K562 (cell line): ENCODE data around the gene NFIC. TPM values are rescaled to one million over a fixed set of nuclear protein-coding genes. Genes with fewer than 3 reads are reported as not detected.
A peak's percentile ranks its signal among the peaks of the same experiment; 100 is the strongest.

Experiments used
- BDP1 ChIP-seq: IDR thresholded peaks from 3 replicates; pipeline ENCODE4 v1.6.1; 2011; ENCODE audit not compliant: insufficient read length, insufficient read depth
- GATA2 ChIP-seq: sonication (generic); formaldehyde crosslinking; IDR thresholded peaks from 2 replicates; pipeline ENCODE4 v1.4.0; 2020; ENCODE audit warnings: mild to moderate bottlenecking, missing genetic modification reagents
- JUN ChIP-seq, 2 experiments: sonication (generic) in 1 of 2; formaldehyde crosslinking in 1 of 2; IDR thresholded peaks; 2 replicates each; pipeline versions ENCODE4 v1.6.1 to v1.8.0; 2012 to 2022; ENCODE audit warnings: borderline replicate concordance in 2 of 2, mild to moderate bottlenecking in 2 of 2, improper control_type of control experiment in 1 of 2, low read depth in 1 of 2, low read length in 1 of 2, missing genetic modification reagents in 1 of 2
- TOE1 ChIP-seq, 2 experiments: fragments of 450-650 bp in 1 of 2; sonication (generic) in 1 of 2; formaldehyde crosslinking in 1 of 2; IDR thresholded peaks; 2 replicates each; pipeline versions ENCODE4 v1.7.1 to v1.8.0; 2016 to 2022; ENCODE audit warnings: borderline replicate concordance in 2 of 2, mild to moderate bottlenecking in 2 of 2, antibody characterized with exemption in 1 of 2, inconsistent platforms in 1 of 2, low read depth in 1 of 2, missing genetic modification reagents in 1 of 2, moderate library complexity in 1 of 2
- TRIM24 ChIP-seq, 2 experiments: fragments of 450-650 bp; IDR thresholded peaks; 2 replicates each; pipeline ENCODE4 v1.6.1; 2016
- ZFP36 ChIP-seq: fragments of 150-350 bp; IDR thresholded peaks from 2 replicates; pipeline ENCODE4 v1.6.1; 2018; ENCODE audit warnings: low read length, low read depth; ENCODE audit not compliant: partially characterized antibody
- ZNF121 ChIP-seq: sonication (generic); formaldehyde crosslinking; conservative IDR thresholded peaks from 2 replicates; pipeline ENCODE4 v1.8.0; 2022; ENCODE audit warnings: missing genetic modification reagents
- ZNF175 ChIP-seq: fragments of 200-800 bp; sonication (Bioruptor generic); IDR thresholded peaks from 2 replicates; pipeline ENCODE4 v1.6.1; 2016; ENCODE audit warnings: low read depth, mild to moderate bottlenecking, missing genetic modification characterization, missing compliant biosample characterization
- ZNF75A ChIP-seq: fragments of 450-650 bp; formaldehyde crosslinking; IDR thresholded peaks from 2 replicates; pipeline ENCODE4 v1.4.0; 2020; ENCODE audit warnings: mild to moderate bottlenecking
- polyA plus RNA-seq, 8 experiments: library from polyadenylated mRNA; depleted of rRNA in 4 of 8; stranded (reverse) in 5 of 8; unstranded in 3 of 8; fragments of >200 nt; fragmentation: Nextera tagmentation in 2 of 8; fragmentation: Illumina TruSeq in 1 of 8; extraction: Ambion mirVana in 2 of 8; extraction: Trizol in 1 of 8; gene quantifications; 2 replicates each; pipeline versions ENCODE4 v1.2.1 to v1.2.3, GENCODE V29; 2011 to 2014; ENCODE audit warnings: inconsistent platforms in 1 of 8, missing spikeins in 1 of 8
- total RNA-seq, 7 experiments: library from RNA; depleted of rRNA in 6 of 7; stranded (reverse); fragments of >200 nt in 6 of 7; fragmentation: Illumina TruSeq in 2 of 7; extraction: Trizol in 2 of 7; gene quantifications; 2 replicates each; pipeline versions ENCODE4 v1.2.1 to v1.2.3, GENCODE V29; 2011 to 2021; ENCODE audit warnings: low replicate concordance in 1 of 7
- TF ChIP-seq, protein P1 (sequence below): sonication (generic); formaldehyde crosslinking; IDR thresholded peaks from 2 replicates; pipeline ENCODE4 v1.8.1; 2023; ENCODE audit warnings: mild to moderate bottlenecking, missing genetic modification reagents
- TF ChIP-seq, protein P2 (sequence below): fragments of 250-450 bp; sonication (Bioruptor Pico); IDR thresholded peaks from 2 replicates; pipeline ENCODE4 v1.4.0; 2020; ENCODE audit warnings: mild to moderate bottlenecking, moderate library complexity
- TF ChIP-seq, protein P3 (sequence below): fragments of 450-650 bp; IDR thresholded peaks from 2 replicates; pipeline ENCODE4 v1.7.0; 2016; ENCODE audit warnings: borderline replicate concordance
- TF ChIP-seq, protein P4 (sequence below): fragments of 450-650 bp; formaldehyde crosslinking; IDR thresholded peaks from 2 replicates; pipeline ENCODE4 v1.4.0; 2020; ENCODE audit warnings: mild to moderate bottlenecking, mixed read lengths
- TF ChIP-seq, protein P5 (sequence below): fragments of 450-650 bp; formaldehyde crosslinking; conservative IDR thresholded peaks from 2 replicates; pipeline ENCODE4 v1.4.0; 2022; ENCODE audit warnings: mild to moderate bottlenecking, missing genetic modification characterization
- TF ChIP-seq, protein P6 (sequence below): fragments of 450-650 bp; IDR thresholded peaks from 2 replicates; pipeline ENCODE4 v1.6.1; 2016

NFIC gene
- total and polyA plus RNA-seq, 9 of the 15 experiments (the other 6 are each of a cell fraction or from before 2014, with no cell fraction given): 0.71 to 62.1 (median 6.9) TPM

DNA sequence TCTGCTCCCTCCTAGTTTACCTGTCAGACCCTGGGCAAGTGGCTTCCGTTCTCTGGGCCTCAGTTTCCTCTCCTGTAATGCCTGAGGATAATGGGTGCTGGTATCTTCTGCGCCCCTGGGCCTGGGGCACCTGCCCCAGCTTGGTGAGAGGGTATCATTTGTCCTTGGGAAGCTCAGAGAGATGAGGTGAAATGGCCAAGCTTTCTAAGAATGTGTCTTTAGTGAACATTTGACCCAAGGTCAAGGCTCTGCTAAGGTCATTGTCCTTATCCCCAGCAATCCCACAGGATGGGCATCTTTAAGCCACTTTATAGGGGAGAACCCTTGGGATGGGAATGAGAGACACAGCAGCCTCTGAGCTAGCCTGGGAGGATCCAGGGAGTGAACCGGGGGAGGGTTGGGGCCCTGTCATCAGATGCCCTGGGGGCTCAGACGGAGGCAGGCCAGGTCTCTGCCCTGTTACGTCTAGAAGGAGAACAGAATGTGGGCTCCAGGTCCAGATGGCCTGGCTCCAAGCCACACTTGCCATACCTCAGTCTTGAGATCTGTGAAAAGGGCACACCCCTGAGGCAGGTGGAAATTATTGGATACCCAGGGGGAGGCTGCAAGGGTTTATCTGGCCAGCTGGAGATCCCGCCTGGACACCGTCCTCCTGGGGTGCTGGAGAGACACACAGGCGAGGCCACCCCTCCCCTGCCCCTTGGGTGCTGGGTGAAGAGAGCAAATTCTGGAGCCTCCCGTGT is 1.1 kb upstream of the NFIC start (continued):
- TF ChIP-seq, protein P1, sequence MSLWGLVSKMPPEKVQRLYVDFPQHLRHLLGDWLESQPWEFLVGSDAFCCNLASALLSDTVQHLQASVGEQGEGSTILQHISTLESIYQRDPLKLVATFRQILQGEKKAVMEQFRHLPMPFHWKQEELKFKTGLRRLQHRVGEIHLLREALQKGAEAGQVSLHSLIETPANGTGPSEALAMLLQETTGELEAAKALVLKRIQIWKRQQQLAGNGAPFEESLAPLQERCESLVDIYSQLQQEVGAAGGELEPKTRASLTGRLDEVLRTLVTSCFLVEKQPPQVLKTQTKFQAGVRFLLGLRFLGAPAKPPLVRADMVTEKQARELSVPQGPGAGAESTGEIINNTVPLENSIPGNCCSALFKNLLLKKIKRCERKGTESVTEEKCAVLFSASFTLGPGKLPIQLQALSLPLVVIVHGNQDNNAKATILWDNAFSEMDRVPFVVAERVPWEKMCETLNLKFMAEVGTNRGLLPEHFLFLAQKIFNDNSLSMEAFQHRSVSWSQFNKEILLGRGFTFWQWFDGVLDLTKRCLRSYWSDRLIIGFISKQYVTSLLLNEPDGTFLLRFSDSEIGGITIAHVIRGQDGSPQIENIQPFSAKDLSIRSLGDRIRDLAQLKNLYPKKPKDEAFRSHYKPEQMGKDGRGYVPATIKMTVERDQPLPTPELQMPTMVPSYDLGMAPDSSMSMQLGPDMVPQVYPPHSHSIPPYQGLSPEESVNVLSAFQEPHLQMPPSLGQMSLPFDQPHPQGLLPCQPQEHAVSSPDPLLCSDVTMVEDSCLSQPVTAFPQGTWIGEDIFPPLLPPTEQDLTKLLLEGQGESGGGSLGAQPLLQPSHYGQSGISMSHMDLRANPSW (CRISPR knock-in tag): 0 out of 2 replicates have a peak, but pooled peaks have one; percentile 48
- TF ChIP-seq ZNF75A: no peak
- TF ChIP-seq ZNF121 (CRISPR knock-in tag): no peak
- TF ChIP-seq, protein P2, sequence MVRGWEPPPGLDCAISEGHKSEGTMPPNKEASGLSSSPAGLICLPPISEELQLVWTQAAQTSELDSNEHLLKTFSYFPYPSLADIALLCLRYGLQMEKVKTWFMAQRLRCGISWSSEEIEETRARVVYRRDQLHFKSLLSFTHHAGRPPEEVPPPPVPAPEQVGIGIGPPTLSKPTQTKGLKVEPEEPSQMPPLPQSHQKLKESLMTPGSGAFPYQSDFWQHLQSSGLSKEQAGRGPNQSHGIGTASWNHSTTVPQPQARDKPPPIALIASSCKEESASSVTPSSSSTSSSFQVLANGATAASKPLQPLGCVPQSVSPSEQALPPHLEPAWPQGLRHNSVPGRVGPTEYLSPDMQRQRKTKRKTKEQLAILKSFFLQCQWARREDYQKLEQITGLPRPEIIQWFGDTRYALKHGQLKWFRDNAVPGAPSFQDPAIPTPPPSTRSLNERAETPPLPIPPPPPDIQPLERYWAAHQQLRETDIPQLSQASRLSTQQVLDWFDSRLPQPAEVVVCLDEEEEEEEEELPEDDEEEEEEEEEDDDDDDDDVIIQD (CRISPR knock-in tag): no peak
- TF ChIP-seq, protein P3, sequence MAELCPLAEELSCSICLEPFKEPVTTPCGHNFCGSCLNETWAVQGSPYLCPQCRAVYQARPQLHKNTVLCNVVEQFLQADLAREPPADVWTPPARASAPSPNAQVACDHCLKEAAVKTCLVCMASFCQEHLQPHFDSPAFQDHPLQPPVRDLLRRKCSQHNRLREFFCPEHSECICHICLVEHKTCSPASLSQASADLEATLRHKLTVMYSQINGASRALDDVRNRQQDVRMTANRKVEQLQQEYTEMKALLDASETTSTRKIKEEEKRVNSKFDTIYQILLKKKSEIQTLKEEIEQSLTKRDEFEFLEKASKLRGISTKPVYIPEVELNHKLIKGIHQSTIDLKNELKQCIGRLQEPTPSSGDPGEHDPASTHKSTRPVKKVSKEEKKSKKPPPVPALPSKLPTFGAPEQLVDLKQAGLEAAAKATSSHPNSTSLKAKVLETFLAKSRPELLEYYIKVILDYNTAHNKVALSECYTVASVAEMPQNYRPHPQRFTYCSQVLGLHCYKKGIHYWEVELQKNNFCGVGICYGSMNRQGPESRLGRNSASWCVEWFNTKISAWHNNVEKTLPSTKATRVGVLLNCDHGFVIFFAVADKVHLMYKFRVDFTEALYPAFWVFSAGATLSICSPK: no peak
- TF ChIP-seq JUN (IDR thresholded peaks at IDR 0.05; ENCODE audit: borderline replicate concordance, low read depth, low read length): no peak
- no peak for TF ChIP-seq JUN (CRISPR knock-in tag; IDR thresholded peaks at IDR 0.05; ENCODE audit: borderline replicate concordance)
- TF ChIP-seq, protein P4, sequence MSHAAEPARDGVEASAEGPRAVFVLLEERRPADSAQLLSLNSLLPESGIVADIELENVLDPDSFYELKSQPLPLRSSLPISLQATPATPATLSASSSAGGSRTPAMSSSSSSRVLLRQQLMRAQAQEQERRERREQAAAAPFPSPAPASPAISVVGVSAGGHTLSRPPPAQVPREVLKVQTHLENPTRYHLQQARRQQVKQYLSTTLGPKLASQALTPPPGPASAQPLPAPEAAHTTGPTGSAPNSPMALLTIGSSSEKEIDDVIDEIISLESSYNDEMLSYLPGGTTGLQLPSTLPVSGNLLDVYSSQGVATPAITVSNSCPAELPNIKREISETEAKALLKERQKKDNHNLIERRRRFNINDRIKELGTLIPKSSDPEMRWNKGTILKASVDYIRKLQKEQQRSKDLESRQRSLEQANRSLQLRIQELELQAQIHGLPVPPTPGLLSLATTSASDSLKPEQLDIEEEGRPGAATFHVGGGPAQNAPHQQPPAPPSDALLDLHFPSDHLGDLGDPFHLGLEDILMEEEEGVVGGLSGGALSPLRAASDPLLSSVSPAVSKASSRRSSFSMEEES: no peak
- TF ChIP-seq ZFP36: no peak
- TF ChIP-seq GATA2 (CRISPR knock-in tag): no peak
- no peak for TF ChIP-seq ZNF175 (CRISPR knock-in tag)
- TF ChIP-seq TOE1 (IDR thresholded peaks at IDR 0.05; ENCODE audit: borderline replicate concordance): no peak
- TF ChIP-seq TOE1 (CRISPR knock-in tag; IDR thresholded peaks at IDR 0.05; ENCODE audit: borderline replicate concordance, low read depth): no peak
- no peak for TF ChIP-seq TRIM24 (IDR thresholded peaks at IDR 0.05)
- TF ChIP-seq, protein P5, sequence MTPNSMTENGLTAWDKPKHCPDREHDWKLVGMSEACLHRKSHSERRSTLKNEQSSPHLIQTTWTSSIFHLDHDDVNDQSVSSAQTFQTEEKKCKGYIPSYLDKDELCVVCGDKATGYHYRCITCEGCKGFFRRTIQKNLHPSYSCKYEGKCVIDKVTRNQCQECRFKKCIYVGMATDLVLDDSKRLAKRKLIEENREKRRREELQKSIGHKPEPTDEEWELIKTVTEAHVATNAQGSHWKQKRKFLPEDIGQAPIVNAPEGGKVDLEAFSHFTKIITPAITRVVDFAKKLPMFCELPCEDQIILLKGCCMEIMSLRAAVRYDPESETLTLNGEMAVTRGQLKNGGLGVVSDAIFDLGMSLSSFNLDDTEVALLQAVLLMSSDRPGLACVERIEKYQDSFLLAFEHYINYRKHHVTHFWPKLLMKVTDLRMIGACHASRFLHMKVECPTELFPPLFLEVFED (CRISPR knock-in tag): no peak
- TF ChIP-seq, protein P6, sequence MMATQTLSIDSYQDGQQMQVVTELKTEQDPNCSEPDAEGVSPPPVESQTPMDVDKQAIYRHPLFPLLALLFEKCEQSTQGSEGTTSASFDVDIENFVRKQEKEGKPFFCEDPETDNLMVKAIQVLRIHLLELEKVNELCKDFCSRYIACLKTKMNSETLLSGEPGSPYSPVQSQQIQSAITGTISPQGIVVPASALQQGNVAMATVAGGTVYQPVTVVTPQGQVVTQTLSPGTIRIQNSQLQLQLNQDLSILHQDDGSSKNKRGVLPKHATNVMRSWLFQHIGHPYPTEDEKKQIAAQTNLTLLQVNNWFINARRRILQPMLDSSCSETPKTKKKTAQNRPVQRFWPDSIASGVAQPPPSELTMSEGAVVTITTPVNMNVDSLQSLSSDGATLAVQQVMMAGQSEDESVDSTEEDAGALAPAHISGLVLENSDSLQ: no peak
- TF ChIP-seq BDP1: no peak
